ENCODE results near the gene CSRP1.

DNA sequence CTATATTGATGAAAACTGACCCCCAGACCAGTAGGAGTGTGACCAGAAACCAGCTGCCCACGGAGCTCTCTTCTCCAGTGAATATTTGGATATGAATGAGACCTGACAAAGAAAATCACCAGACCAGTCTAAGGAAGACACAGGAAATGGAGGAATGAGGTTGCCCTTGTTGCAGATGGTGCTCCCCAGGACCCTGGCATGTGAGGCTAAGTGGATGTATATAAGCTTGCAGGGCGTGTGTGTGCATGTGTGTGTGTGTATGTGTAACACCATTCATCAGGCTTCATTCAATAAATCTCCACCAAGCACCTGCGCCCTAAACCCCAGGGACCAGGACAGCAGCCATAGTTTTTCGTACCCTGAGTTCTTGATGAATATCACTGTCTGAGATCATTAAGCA lies 52.3 kb downstream of the CSRP1 start:
- TF ChIP-seq, protein P1, sequence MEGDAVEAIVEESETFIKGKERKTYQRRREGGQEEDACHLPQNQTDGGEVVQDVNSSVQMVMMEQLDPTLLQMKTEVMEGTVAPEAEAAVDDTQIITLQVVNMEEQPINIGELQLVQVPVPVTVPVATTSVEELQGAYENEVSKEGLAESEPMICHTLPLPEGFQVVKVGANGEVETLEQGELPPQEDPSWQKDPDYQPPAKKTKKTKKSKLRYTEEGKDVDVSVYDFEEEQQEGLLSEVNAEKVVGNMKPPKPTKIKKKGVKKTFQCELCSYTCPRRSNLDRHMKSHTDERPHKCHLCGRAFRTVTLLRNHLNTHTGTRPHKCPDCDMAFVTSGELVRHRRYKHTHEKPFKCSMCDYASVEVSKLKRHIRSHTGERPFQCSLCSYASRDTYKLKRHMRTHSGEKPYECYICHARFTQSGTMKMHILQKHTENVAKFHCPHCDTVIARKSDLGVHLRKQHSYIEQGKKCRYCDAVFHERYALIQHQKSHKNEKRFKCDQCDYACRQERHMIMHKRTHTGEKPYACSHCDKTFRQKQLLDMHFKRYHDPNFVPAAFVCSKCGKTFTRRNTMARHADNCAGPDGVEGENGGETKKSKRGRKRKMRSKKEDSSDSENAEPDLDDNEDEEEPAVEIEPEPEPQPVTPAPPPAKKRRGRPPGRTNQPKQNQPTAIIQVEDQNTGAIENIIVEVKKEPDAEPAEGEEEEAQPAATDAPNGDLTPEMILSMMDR (conservative IDR thresholded peaks at IDR 0.05; ENCODE audit: low read depth in 2 of 2), result no peak
- TF ChIP-seq ETS1 (IDR thresholded peaks at IDR 0.05), result no peak
- no peak for TF ChIP-seq POLR2AphosphoS5 (IDR thresholded peaks at IDR 0.05; ENCODE audit: low read depth)
- TF ChIP-seq EZH2 (IDR thresholded peaks at IDR 0.05; ENCODE audit: low read depth, unreplicated experiment), result no peak
- no peak for TF ChIP-seq EZH2phosphoT487 (IDR thresholded peaks at IDR 0.05; ENCODE audit: unreplicated experiment)
